HT-29 (cell line): Measurements from ENCODE around the gene DRAXIN. TPM values are rescaled to one million over a fixed set of nuclear protein-coding genes. Genes with fewer than 3 reads are reported as not detected.

Experiments used
- DNase-seq: peaks from one replicate; pipeline ENCODE4 v3.0.0-alpha.2; 2015; ENCODE audit warnings: low spot score
- total RNA-seq: library from RNA; depleted of rRNA; stranded (reverse); fragments of >200 nt; shearing (Covaris generic); gene quantifications from 2 replicates; pipeline ENCODE4 v1.2.3, GENCODE V29; 2014

The DRAXIN gene
- total RNA-seq, 1 experiment from 2014 or later: not detected

DNA sequence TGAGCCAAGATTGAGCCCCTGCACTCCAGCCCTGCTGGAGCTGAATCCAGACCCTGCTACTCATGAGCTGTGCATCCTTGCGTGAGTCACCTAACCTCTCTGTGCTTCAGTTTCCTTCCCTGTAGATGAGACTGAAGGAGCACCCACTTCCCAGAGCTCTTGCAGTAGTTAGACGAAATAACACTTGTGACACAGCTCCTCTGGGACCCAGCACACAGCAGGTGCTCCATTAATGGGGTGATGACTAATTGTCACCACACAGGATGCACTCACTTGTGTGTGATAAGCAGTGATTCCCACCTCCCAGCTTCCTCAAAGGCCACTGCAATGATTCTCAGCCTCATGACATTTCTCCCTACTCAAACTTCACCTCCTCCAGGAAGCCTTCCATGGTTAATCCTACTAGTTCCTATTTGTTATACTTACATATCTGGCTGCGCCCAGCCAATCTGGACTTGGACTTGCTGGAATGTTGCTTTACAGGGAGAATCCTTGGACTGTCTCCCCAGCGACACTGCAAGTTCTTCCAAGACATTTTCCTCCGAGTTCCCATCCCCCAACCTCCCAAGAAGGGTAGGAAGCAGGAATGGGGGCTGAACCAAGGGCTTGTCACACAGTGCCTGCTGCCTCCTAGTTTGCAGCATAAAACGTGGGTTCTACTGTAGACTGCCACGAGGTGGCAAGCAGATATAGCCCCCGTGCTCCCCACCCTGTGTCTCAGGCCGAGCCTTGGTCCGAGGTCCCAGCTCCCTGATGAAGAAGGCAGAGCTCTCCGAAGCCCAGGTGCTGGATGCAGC, 17.2 kb downstream of the DRAXIN start:
- peak; percentile 13 for DNase-seq

DNA sequence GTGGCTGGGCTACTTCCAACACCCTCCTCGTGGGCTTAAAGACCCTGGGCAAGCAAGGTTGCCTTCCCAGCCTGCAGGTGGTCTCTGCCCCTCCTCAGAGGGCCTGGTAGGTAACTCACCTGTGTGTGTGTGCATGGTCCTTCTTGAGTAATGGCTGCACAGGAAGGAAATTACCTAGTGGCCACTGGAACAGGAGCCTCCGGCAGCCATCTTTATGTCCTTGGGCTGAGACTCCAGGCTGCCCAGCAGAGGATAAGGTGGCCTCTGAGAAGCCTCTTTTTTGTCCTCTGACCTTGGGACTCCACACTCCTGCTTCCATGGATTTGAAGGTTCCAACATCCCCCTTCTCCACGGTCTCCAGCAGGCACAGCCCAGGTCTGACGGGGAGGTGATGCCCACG, 20.0 kb downstream of the DRAXIN start:
- no peak for DNase-seq

DNA sequence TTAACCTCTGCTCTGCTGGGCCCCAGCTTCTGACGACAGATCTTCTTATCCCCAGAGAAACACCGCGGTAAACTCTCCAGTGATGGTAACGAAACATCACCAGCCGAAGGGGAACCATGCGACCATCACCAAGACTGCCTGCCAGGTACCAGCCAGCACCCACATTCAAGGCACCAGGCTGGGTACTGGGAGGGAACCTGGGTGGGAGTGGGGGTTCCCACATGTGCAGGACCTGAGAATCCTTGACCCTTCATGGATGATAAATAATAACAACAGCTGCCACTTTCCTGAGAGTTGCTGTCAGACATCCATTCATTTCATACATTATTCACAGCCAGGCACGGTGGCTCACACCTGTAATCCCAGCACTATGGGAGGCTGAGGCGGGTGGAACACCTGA, 20.8 kb downstream of the DRAXIN start:
- no peak for DNase-seq

DNA sequence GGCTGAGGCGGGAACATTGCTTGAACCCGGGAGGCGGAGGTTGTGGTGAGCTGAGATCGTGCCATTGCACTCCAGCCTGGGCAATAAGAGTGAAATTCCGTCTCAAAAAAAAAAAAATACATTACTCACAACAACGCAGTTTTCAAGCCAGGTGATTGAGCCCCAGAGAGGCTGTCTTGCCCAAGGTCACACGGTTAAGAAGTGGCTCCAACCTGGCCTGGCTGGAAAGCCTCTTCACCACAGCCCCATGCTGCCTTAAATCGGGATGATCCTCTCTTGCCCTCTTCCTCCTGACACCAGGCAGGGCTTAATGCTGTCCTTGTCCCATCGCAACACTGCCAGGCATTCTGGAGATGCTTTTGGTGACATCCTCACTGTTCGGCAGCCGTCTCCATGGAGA, 21.6 kb downstream of the DRAXIN start:
- DNase-seq: no peak

DNA sequence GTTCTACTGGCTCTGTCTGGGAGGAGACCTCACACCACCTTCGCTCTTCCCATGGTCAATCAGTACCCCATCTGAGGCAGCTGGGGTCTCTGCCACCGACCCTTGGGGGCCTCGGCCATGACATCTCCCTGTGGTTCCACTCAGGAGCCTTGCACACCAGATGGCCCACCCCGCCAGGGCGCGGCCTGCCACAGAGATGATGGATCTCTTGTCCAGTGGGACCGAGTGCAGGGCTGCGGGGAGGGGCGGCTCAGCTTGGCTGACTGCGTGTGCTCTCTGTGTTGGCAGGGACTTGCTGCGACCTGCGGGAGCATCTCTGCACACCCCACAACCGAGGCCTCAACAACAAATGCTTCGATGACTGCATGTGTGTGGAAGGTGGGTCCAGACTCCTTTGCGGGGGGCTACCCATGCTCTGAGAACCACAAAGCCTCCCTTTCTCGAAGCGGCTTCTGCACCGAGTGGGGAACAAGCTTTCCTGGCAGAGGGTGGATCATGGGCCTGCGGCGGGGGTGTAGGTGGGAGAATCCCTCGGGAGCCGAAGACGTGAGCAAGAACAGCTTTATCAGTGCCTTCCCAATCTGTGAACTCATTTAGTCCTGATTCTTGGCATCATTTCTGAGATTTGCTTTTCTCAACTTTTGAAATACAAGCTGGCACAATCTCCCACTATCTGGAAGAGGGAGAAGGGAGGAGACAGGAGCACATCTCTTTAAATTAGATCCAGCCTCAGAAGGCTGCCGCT, 23.5 kb downstream of the DRAXIN start:
- no peak for DNase-seq

DNA sequence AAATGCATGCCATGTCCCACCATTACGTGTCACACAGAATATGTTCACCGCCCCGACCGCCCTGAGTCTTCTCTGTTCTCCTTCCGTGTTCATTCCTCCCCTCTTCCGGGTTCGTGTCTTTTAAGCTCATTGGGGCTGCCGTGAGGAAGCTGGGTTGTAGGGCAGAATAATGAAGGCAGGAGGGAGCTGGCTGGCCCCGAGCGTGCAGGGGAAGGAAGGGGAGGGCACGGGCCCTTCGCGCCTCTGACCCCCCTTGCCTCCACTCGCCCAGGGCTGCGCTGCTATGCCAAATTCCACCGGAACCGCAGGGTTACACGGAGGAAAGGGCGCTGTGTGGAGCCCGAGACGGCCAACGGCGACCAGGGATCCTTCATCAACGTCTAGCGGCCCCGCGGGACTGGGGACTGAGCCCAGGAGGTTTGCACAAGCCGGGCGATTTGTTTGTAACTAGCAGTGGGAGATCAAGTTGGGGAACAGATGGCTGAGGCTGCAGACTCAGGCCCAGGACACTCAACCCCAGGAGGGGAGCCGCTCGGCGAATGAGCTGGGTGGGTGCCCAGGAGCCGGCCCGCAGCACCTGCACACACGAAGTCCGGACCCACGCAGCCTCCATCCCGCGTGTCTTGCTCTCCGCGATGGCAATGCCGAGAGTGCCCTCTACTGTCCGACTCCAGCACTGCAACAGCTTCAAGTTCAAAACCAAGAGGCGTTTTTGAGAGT, 28.0 kb downstream of the DRAXIN start:
- peak; percentile 57 for DNase-seq

DNA sequence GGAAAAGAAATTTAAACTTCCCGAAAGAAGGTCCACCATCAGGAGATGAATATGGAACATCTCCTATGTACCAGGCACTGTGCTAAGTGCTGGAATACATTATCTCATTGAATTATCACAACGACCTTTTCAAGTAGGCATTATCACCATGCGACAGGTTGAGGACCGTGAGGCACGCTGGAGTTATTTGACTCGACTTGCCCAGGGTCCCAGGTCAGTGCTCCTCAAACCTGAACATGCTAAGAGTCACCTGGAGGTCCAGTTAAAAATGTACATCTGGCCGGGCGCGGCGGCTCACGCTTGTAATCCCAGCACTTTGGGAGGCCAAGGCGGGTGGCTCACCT, 28.5 kb downstream of the DRAXIN start:
- DNase-seq: no peak

DNA sequence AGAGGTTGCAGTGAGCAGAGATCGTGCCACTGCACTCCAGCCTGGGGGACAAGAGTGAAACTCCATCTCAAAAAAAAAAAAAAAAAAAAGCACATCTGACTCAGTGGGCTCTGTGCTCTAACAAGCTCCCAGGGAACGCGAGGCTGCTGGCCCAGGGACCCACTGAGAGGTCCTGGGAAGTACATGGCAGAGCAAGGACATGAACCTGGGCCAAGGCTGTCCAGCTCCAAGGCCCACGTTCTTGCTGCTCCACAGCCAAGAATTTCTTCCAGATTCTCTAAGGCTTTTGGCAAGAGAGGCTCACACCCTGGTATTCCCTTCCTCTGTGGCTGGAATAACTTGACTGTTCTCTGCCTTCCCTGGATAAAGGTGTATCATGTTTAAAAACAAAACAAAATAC, 29.0 kb downstream of the DRAXIN start:
- DNase-seq: no peak

DNA sequence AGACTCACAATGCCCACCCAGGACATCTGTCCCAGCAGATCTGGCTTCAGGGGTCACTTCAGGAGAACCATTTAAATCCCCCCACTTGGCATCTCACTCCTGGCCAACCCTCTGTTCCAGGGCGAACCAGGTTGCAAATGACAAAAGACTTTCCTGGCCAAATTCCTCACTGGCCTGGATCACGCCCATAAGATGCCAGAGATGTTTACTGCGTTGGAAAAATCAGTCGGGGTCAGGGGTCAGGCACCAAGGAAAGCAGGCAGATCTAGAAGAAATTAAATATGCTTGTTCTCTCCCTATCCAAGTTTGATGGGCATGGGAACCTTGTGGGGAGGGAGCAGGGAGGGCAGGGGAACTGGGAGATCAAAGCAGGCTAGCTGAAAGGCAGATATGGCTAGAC, 29.8 kb downstream of the DRAXIN start:
- no peak for DNase-seq

DNA sequence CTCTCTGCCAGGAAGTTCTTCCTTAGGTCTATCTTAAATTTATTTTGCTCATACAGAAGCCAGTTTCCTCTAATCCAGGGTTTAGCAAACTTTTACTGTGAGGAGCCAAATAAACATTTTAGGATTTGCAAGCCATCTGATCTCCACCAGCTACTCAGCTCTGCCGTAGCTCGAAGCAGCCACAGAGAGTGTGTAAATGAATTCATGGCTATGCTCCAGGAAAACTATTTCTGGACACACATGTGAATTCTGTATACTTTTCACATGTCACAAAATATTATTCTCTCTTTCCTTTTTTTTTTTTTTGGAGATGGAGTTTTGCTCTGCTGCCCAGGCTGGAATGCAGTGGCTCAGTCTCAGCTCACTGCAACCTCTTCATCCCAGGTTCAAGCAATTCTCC, 31.0 kb downstream of the DRAXIN start:
- no peak for DNase-seq

DNA sequence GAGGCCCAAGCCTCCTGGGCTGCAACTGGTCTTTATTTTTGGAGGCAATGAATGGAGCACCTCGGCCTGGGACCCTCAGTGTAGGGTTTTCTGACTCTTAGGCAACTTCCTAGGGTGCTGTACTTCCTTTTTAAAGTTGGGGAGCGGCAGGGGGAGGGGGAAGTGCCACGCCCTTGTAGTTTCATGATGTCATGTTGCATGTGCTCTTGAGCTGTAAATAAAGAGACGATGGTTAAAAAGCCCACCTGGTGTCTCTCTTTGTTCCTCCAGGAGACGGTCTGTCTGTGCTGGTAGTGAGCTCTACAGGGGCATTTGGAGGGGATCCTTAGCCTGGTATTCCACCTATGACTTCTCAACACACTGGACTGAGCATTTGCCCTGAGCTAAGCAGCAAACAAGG, 34.1 kb downstream of the DRAXIN start:
- no peak for DNase-seq

DNA sequence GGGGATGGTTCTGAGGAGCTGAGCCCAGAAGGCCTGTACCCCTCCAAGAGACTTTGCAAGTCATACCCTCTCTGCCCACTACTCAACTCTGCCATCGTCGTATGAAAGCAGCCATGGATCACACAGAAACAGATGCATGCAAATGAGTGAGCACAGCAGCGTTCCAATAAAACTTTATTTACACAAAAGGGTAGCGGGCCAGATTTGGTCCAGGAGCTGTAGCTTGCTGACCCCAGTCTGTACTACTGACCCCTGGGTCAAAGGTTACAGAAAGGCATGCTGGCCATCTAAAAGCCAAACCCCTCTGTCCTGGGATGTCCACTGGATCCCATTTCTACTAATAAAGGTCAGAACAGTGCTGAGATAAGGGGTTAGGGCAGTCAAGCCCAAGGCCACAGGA, 35.6 kb downstream of the DRAXIN start:
- no peak for DNase-seq

DNA sequence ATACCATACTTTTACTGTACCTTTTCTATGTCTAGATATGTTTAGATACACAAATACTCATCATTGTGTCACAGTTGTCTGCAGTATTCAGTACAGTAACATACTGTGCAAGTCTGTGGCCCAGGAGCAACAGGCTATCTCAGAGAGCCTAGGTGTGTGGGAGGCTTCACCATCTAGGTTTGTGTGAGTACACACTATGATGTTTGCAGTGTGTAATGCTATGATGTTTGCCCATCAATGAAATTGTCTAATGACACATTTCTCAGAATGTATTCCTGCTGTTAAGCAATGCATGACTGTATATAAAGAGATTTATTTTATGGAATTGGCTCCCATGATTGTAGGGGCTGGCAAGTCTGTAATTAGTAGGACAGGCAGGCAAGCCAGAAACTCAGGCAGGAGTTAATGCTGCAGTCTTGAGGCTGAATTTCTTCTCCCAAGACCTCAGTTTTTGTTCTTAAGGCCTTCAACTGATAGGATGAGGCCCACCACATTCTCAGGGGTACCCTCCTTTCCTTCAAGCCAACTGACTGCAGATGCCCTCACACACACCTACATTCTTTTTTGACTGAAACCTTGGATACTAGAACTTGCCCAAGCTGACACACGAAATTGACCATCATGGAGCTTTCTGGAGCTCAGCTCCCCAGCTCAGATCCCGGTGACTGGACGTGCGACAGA, 36.8 kb downstream of the DRAXIN start:
- DNase-seq: no peak

DNA sequence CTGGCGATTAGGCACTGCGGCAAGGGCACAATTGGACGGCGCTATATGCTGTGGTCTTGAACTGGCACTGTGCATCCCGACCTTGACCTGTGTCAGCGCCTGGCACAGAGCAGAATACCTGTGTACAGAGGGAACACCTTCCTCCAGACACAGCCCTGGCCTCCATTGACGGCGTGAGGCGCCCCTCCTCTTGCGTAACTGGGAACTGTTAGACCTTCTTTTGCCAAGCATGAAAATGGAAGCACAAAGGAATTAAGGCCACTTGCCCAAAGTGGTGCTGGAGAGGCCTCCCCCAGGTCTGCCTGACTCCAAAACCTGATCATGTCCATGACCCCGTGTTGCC, 37.6 kb downstream of the DRAXIN start:
- no peak for DNase-seq

DNA sequence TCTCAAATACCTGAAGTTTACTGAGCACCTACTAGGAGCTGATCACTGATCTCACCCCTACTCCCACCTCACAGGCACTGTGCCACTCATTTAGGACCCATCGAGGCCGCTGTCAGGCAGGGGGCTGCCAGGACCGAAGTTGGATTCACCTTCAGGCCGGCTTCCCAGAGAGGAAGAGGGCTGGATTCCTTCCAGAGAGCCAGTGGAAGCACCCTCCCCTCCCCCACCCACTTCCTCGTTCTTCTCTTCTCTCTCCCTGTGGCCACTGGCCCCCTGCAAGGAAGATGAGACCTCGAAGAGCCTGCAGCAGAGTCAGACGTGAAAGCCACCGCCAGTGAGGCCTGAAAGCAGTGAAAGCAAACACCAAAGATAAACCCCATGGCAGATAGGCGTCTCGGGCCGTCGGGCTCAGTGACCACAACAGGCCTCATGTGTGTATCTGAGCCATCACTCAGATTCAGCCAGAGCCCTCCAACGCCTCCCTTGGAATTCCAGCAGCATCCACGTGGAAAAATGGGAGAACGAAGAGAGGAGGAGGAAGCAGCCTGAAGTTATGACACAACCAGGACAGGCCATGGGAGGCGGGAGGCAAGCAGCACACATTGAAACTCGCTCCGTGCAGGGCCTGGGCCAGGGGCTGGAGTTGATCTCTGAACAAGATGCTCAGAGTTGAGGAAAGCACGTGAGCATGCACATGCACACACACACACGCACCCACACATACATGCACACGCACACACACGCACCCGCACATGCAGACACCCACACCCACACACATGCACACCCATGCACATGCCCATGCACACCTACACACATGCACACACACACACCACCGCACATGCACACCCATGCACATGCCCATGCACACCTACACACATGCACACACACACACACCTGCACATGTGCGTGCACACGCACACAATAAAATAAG, 38.3 kb downstream of the DRAXIN start:
- no peak for DNase-seq

DNA sequence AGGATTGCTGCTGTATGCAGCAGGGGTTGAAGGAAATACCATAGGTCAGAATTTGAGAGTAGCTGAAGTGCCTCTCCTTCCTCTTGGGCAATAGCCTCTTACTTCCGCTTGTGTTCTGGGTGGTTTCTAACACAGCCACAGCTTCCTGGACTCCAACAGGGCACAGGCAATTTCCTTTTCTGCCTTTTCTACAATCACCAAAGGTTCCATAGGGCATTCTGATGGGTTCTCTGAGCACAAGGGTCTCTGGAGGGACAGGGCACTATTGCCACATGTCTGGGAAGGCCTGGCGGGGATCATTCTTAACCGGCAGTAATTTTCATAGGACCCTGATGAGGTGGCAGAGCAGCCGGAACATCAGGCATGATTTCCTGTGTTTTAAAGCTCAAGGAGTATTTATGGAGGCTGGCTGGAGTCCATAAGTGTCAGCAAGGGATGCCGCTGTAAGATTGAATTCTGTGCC, 39.0 kb downstream of the DRAXIN start:
- DNase-seq: peak; percentile 47

DNA sequence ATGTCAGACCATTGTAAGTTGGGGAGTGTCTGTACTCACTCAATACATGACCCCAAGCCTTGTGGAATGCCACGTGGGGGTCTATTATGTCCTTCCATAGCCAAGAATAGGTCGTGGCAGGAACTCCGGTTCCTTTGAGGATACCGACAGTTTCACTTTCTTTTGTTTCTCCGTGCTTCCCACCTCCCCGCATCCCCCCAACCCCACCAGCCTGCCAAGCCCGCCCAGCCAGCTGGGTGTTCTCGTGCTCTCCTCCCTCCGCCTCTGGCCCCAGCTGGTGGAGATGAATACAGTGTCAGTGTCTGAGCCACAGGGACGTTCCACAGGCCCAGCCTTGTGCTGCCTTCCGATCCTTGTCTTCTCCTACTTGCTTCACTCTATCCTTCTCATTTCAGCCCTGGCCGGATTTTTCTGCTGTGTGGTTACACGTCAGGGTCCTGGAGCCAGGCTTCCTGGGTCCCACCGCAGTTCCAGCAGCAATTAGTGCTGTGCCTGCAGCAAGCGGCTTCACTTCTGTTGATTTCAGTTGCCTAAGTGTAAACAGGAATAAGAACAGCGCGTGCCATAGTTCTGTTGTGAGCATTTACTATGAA, 40.3 kb downstream of the DRAXIN start:
- no peak for DNase-seq

DNA sequence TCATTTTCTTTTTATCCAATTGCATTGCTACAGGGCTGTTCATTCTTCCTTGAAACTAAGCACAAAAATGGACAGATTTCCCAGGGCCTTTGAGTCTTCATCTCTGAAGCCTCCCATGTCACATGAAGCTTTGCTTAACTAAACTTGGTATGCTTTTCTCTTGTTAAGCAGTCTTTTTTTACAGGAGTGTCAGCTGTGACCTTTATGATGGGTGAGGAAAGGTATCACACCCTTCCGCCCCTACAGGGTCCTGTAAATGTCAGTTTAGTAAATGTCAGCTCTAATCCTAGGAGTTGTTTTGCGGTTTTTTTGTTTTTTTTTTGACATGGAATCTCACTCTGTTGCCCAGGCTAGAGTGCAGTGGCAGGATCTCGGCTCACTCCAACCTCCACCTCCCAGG, 41.8 kb downstream of the DRAXIN start:
- DNase-seq: no peak

DNA sequence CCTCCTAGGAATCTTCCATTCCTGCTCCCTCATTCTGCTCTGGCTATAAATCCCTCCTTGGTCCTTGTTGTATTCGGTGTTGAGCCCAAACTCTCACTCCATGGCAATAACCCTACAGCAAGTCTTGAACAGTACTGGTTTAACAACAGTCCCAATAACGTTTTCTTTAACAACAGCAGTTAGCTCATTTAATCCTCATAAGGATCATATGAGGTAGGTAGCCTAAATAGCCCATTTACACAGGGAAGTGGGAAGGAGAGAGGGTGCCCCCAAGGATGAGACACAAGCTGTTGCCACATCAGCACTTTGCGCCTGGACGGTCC, 44.0 kb downstream of the DRAXIN start:
- DNase-seq: no peak

DNA sequence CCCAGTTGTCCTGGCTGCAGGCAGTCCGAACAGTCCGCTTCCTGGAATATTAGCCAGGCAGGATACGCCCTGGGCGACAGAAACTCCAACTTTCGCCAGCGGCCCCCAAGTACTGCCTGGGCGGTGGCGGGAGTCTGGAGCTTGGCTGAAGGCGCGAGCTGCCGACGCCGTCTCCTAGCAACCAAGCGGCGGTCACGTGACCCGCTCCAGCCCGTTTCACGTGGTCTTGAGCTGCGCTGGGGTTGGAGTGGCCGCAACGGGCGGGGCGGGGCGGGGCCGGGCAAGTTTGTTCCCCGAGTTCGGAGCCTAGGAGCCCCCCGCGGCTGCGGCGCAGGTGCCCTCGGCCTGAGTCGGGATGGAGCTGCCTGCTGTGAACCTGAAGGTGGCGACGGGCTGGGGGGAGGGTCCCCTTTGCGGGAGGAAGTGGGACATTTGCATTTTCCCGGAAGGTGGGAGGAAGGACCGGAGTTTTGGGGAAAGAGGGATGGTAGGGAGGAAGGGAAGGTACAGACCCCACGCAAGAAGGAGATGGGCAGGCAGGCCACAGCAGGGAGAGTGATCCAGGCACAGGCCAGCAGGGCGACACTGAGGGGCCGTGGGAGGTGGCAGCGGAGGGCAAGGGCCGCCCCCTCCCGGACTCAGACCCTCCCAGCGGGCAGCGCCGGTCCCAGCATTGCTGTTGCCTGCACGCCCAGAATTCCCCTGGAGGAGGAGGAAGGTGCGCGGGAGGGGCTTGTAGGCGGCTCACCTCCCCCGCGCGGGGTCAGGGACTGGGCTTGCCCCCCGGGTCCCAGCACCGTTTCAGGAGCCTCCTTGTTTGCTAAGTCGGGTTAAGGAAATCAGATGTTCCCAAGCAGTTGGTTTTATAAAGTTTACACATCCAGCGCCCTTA, 44.6 kb downstream of the DRAXIN start, which contains the start of gene AGTRAP:
TSS of gene AGTRAP (plus strand) at position 283 of the 892 bp plus-strand sequence. CDS start at position 356, 73 bp downstream.
- DNase-seq: peak; percentile 91
